ENCODE measurements around the gene FEZF2. TPM values are rescaled to one million over a fixed set of nuclear protein-coding genes. Genes with fewer than 3 reads are reported as not detected.

FEZF2 gene
- polyA plus RNA-seq (2013, experiment 1 of 2; ENCODE audit: insufficient read length): 0.09 TPM
- polyA plus RNA-seq (2013, experiment 2 of 2; ENCODE audit: insufficient read length): not detected

GRCh38 chr3:62373215-62373614 lies at the start of gene FEZF2:
TSS of gene FEZF2 (minus strand) at chr3:62373550. CDS start at chr3:62372868, 682 bp downstream.
- DNase-seq: no peak

- DNase-seq: no peak
These were observed 47.9 kb upstream of the FEZF2 start for GRCh38 chr3:62421207-62421606.

DNA sequence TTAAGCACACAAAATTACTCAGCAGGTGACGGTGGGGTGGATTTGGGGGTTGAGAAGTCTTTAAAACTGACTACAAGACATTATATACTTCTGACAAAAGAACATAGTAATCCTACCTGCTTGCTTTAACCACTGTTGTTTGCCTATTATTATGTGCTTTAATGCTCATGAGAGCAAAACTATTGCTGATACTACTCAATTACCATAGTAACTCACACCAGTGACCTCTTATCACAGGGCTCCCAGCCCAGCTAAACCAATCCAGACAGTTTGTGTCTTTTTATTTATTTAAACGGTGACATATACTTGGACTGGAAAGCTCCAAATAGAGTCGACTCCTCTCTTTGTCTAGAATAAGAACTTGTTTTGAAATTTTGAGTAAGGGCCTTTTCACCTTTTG lies 42.8 kb upstream of the FEZF2 start:
- DNase-seq: no peak

DNA sequence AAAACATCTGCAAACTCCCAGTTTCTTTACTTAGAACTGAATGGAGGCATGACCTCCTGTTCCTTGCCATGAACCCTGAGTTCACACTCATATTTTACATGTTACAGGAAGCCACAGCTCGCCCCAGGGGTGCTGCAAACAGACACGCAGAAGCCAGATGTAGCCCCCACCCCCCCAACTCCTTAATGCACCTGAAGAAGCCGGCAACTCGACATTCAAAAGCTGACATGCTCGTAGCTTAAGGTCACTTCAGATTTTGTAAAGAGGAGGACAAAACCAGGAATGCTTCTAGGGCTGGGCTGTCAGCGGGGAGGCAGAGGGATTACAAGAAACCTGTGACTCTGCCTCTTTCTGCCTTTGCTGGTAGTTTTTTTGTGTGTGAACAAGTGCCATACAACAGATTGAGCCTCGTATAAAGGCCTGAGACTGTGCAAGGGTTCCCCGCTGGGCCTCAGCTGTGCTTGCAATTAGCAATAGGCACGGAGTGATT lies 42.0 kb upstream of the FEZF2 start:
- no peak for DNase-seq

GRCh38 chr3:62414786-62415185 lies 41.4 kb upstream of the FEZF2 start:
- no peak for DNase-seq

GRCh38 chr3:62413687-62414086 lies 40.3 kb upstream of the FEZF2 start:
- DNase-seq: no peak

- no peak for DNase-seq
These were observed 33.6 kb upstream of the FEZF2 start for GRCh38 chr3:62406945-62407344.

DNA sequence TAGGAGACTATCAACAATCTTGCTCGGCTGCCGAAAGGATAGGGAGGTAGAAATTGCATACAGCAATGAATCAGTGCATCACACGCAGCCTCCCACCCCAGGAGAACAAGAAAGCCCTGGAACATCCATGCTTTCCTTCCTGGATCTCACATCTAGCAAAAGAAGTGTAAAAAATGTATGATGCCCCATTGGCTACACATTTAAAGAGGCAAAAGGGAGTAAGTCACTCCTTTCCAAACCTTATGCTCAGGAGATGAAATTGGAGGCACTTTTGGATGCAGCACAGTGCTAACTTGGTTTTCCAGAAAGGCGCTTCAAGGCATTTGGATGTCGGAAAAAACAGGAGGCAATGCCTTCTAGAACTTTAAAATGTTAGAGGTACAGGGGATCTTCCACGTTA lies 32.2 kb upstream of the FEZF2 start:
- DNase-seq: no peak

- DNase-seq: no peak
These were observed 31.8 kb upstream of the FEZF2 start for GRCh38 chr3:62405135-62405534.

- DNase-seq: no peak
These were observed 31.0 kb upstream of the FEZF2 start for GRCh38 chr3:62404321-62404720.

GRCh38 chr3:62403765-62404164 lies 30.4 kb upstream of the FEZF2 start:
- DNase-seq: no peak

DNA sequence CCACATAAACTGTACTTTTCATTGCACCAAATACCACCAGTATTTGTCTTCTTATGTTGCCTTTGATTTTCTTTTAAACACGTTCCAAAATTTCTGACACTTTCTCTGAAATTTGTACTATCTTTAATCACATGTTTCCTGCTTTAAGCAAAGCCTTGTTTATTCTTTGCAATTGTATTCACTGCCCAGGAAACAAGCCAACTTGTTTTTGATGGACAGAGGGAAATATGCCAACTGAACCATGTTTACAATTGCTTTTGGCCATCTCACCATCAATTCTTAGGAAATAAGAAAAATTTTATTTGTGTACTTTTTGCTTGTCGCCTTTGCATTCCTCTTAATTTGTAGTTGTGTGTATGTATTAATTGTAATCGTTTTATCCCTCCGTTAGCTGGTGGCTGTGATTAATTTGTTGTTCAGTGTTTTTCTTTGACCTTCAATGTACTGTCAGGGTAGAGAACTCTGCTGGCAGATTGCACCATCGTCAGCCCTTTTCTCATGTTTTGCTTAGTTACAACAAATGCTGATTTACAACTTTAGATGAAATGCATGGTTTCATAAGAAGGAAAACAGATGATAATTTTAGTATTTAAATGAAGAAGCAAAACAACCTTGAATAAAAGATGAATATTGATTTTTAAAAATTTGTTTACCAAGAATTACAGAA lies 19.4 kb upstream of the FEZF2 start:
- DNase-seq: no peak

GRCh38 chr3:62387251-62387650 lies 13.9 kb upstream of the FEZF2 start:
- no peak for DNase-seq

- DNase-seq: no peak
These were observed 6.0 kb upstream of the FEZF2 start for GRCh38 chr3:62379321-62379798.

DNA sequence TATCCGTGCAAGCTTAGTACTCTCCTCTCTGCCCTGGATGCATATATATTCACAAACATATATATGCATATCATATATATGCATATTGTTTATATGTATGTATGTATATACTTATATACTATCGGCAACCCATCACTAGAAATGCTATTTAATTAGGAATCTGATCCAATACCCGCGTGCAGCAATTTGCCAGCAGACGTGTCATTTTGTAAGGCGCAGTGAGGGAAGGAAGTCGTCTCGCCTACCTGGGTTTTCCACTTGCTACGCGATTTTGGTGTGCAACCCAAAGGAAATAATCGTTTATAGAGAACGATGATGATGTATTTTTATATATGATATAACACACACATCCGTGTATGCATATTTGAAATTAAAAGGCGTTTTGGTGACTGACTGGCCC lies 5.6 kb upstream of the FEZF2 start:
- no peak for DNase-seq

GRCh38 chr3:62378311-62378789 lies 5.0 kb upstream of the FEZF2 start:
- DNase-seq: no peak

GRCh38 chr3:62376906-62377877 lies 3.8 kb upstream of the FEZF2 start:
- no peak for DNase-seq

DNA sequence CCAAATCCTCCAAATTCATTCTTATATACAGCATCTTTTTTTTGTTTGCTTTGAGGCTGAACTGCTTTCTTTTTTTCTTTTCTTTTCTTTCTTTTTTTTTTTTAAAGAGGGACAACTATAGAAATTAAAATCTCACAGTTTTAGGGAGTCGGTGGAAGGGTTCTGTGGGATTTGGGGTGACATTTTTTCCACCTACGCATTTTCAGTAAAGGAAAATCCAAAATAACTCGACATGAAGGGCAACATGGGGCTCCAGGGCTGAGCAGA lies 3.0 kb upstream of the FEZF2 start:
- no peak for DNase-seq

GRCh38 chr3:62375655-62376453 lies 2.5 kb upstream of the FEZF2 start:
- no peak for DNase-seq

DNA sequence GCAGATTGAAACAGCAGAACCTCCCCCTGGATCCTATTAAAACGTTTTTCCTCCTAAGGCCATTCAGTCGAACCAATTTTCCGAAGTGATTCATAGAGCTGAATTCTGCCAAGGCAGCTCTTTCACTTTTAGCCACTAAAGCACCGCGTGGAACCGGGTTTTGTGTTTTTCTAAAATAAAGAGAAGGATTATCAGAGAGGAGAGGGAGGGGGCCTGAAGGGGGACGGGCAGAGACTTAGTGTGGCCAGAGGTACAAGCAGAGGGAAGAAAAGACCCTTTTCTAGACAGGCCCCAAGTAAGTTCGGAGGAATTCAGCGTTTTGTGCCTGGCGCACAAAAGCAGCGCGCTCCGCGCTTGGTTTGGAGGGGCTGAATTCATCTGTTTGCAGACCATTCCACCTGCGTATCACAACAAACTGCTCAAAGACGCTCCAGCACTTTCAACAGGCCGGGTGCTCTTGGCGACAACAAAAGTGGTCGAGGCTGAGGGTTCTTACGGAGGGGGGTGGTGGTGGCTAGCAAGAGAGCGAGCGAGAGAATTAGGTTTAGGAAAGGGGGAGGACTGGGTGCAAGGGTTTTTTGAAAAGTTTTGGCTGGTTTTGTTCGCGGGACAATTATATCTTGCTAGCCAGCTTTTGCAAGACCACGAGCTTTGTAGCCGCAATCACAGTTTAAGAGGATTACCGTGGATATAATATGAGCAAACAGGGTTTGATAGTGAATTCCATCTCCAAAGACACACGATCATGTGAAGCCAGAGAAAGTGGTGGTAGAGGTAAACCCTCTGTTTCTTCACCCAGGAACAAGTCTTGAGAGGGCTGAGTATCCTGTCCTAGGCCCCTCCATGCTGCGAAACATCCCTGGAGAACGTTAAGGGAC lies 1.2 kb upstream of the FEZF2 start:
- no peak for DNase-seq

GRCh38 chr3:62373714-62374333 lies 474 bp upstream of the FEZF2 start:
- DNase-seq: no peak

Data from fibroblast of skin of abdomen (primary cell).